Measurements from ENCODE around the gene VCL.

VCL gene

DNA sequence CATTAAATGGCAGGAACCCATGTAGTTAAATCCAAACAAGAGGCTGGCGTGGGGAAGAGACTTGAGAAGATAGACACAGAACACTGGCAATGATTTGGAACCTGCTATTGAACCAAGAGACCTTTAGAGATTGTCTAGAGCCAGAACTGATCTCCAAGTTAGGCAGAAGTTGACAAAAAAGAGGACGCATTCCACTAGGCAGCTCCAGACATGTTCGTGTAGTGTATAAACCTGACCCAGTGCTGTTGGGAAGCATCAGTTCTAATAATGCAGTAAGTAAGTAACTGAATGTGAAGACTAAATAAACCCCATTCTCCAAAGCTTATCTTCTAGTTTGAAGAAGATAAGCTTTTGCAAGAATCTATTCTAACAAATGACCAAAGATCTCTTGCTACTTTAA is 101.9 kb downstream of the VCL start:
- Histone ChIP-seq H3K9ac (ENCODE audit: low read length) (no peak overlapping the region), H4K20me1 (ENCODE audit: low read depth, low read length) (no peaks in the 10 kb centered on the region), H3K4me3 (ENCODE audit: insufficient read depth, low read length, poor library complexity, severe bottlenecking) (no peak overlapping the region), H3K27me3 (ENCODE audit: low read length) (no peaks in the 10 kb centered on the region), H2AFZ (ENCODE audit: low read depth, low read length, severe bottlenecking) (no peak overlapping the region), H3K27ac (ENCODE audit: low read depth, low read length) (no peak overlapping the region), H3K79me2 (ENCODE audit: insufficient read depth, low read length) (no peaks in the 10 kb centered on the region), H3F3A (ENCODE audit: insufficient read depth) (0 out of 2 replicates have a peak, but pooled peaks cover 4% of the 10 kb centered on the region), H3K9me2 (replicated peaks; ENCODE audit: insufficient read depth, low read length) (no peaks in the 10 kb centered on the region), H3K9me3 (ENCODE audit: insufficient read depth, low read length) (no peaks in the 10 kb centered on the region), H3K36me3 (ENCODE audit: low read length) (peaks cover 7% of the 10 kb centered on the region; the same call in 1 of the 2 replicates), H3K4me2 (ENCODE audit: low read depth, low read length, poor library complexity, severe bottlenecking) (no peak overlapping the region)
- TF ChIP-seq, protein P1, sequence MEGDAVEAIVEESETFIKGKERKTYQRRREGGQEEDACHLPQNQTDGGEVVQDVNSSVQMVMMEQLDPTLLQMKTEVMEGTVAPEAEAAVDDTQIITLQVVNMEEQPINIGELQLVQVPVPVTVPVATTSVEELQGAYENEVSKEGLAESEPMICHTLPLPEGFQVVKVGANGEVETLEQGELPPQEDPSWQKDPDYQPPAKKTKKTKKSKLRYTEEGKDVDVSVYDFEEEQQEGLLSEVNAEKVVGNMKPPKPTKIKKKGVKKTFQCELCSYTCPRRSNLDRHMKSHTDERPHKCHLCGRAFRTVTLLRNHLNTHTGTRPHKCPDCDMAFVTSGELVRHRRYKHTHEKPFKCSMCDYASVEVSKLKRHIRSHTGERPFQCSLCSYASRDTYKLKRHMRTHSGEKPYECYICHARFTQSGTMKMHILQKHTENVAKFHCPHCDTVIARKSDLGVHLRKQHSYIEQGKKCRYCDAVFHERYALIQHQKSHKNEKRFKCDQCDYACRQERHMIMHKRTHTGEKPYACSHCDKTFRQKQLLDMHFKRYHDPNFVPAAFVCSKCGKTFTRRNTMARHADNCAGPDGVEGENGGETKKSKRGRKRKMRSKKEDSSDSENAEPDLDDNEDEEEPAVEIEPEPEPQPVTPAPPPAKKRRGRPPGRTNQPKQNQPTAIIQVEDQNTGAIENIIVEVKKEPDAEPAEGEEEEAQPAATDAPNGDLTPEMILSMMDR (IDR thresholded peaks at IDR 0.05; ENCODE audit: insufficient read depth, low read length, poor library complexity, severe bottlenecking), result no peak
- TF ChIP-seq EZH2phosphoT487 (conservative IDR thresholded peaks at IDR 0.05; ENCODE audit: low read length), result no peak

DNA sequence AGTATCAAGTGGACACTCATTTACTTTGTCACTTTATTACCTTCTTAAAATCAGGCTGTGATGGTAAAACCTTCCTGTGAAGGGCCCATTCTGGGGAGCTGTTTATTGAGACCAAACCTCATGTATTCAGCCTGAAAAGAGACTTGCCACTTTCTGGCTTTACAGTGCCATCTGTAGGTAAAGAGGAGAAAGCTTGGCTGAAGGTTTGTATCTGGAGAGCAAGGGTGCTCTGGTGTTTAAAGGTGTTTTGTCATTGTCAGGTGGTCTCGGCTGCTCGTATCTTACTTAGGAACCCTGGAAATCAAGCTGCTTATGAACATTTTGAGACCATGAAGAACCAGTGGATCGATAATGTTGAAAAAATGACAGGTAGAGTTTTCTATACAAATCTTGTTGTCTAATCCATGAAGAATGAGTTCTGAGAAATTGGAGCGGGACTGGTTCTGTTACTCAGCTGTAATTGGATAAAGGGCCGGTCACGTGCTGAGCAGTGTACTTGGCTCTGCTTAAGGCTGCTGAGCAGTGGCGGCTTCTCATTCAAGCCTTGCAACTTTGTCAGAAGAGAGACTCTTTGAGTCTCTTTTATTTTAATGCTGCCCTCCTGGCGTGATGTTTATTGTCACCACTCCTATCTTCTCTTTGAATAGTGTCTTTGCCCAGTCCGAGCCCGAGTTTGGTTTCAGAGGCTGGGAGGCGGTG is 105.8 kb downstream of the VCL start:
- H3K36me3 ChIP-seq (ENCODE audit: low read length), result peaks cover 7% of the 10 kb centered on the region; the same call in 1 of the 2 replicates
- no peaks in the 10 kb centered on the region for H4K20me1 ChIP-seq (ENCODE audit: low read depth, low read length)
- H3K4me2 ChIP-seq (ENCODE audit: low read depth, low read length, poor library complexity, severe bottlenecking), result no peak overlapping the region
- no peak overlapping the region for H2AFZ ChIP-seq (ENCODE audit: low read depth, low read length, severe bottlenecking)
- no peaks in the 10 kb centered on the region for H3K9me3 ChIP-seq (ENCODE audit: insufficient read depth, low read length)
- no peak overlapping the region for H3K4me3 ChIP-seq (ENCODE audit: insufficient read depth, low read length, poor library complexity, severe bottlenecking)
- H3K79me2 ChIP-seq (ENCODE audit: insufficient read depth, low read length), result no peaks in the 10 kb centered on the region
- no peak overlapping the region for H3K27ac ChIP-seq (ENCODE audit: low read depth, low read length)
- no peaks in the 10 kb centered on the region for H3K27me3 ChIP-seq (ENCODE audit: low read length)
- TF ChIP-seq, protein P1 (IDR thresholded peaks at IDR 0.05; ENCODE audit: insufficient read depth, low read length, poor library complexity, severe bottlenecking), result peak; percentile 54
- TF ChIP-seq EZH2phosphoT487 (conservative IDR thresholded peaks at IDR 0.05; ENCODE audit: low read length), result no peak
- H3K9me2 ChIP-seq (replicated peaks; ENCODE audit: insufficient read depth, low read length), result no peaks in the 10 kb centered on the region
- 0 out of 2 replicates have a peak, but pooled peaks cover 4% of the 10 kb centered on the region for H3F3A ChIP-seq (ENCODE audit: insufficient read depth)
- no peak overlapping the region for H3K9ac ChIP-seq (ENCODE audit: low read length)

DNA sequence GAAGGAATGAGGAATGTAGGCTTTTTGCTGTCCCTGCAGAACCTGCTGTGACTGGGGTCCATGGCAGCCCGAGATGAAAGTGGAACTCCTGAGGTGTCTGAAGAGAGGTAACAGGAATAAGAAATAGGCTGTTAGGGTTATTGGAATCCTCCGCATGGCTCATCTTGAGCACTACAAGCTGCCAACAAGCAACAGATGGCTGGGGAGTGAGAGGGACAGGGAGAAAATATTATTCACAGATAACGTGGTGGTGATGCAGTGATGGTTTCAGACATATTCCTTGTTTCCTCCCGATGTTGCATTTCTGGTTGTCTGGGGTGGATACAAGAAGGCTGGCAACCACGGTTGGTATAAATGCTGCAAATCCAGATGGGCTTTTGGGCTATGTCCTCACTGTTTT is 106.6 kb downstream of the VCL start:
- Histone ChIP-seq H3F3A (ENCODE audit: insufficient read depth) (0 out of 2 replicates have a peak, but pooled peaks cover 4% of the 10 kb centered on the region), H4K20me1 (ENCODE audit: low read depth, low read length) (no peaks in the 10 kb centered on the region), H3K9me3 (ENCODE audit: insufficient read depth, low read length) (no peaks in the 10 kb centered on the region), H3K27me3 (ENCODE audit: low read length) (no peaks in the 10 kb centered on the region), H3K79me2 (ENCODE audit: insufficient read depth, low read length) (no peaks in the 10 kb centered on the region), H3K4me3 (ENCODE audit: insufficient read depth, low read length, poor library complexity, severe bottlenecking) (no peak overlapping the region), H3K36me3 (ENCODE audit: low read length) (peaks cover 10% of the 10 kb centered on the region; the same call in 1 of the 2 replicates), H2AFZ (ENCODE audit: low read depth, low read length, severe bottlenecking) (no peak overlapping the region), H3K9ac (ENCODE audit: low read length) (no peak overlapping the region), H3K4me2 (ENCODE audit: low read depth, low read length, poor library complexity, severe bottlenecking) (no peak overlapping the region), H3K9me2 (replicated peaks; ENCODE audit: insufficient read depth, low read length) (no peaks in the 10 kb centered on the region), H3K27ac (ENCODE audit: low read depth, low read length) (no peak overlapping the region)
- TF ChIP-seq, protein P1 (IDR thresholded peaks at IDR 0.05; ENCODE audit: insufficient read depth, low read length, poor library complexity, severe bottlenecking), result no peak
- TF ChIP-seq EZH2phosphoT487 (conservative IDR thresholded peaks at IDR 0.05; ENCODE audit: low read length), result no peak
